HUES6 (cell line): ENCODE measurements around the gene SS18L1.

Experiments used
- H3K27ac ChIP-seq: 2 replicates; pipeline ENCODE4 v1.7.0; 2013; ENCODE audit warnings: low read depth, mild to moderate bottlenecking, low read length, inconsistent platforms
- H3K27me3 ChIP-seq: 2 replicates; pipeline ENCODE4 v1.6.1; 2013; ENCODE audit warnings: low read length; ENCODE audit not compliant: control insufficient read depth, insufficient read depth
- H3K36me3 ChIP-seq: 2 replicates; pipeline ENCODE4 v1.6.1; 2013; ENCODE audit warnings: low read length; ENCODE audit not compliant: control insufficient read depth, insufficient read depth
- H3K4me1 ChIP-seq: 2 replicates; pipeline ENCODE4 v1.6.1; 2013; ENCODE audit warnings: low read length; ENCODE audit not compliant: control insufficient read depth, insufficient read depth
- H3K4me3 ChIP-seq: 2 replicates; pipeline ENCODE4 v1.5.1; 2013; ENCODE audit warnings: low read depth, low read length
- H3K9ac ChIP-seq: one replicate; pipeline ENCODE4 v1.6.1; 2013; ENCODE audit warnings: mild to moderate bottlenecking, low read length
- H3K9me3 ChIP-seq: 2 replicates; pipeline ENCODE4 v1.6.1; 2013; ENCODE audit warnings: low read depth, low read length; ENCODE audit not compliant: control insufficient read depth, insufficient read depth

The SS18L1 gene

DNA sequence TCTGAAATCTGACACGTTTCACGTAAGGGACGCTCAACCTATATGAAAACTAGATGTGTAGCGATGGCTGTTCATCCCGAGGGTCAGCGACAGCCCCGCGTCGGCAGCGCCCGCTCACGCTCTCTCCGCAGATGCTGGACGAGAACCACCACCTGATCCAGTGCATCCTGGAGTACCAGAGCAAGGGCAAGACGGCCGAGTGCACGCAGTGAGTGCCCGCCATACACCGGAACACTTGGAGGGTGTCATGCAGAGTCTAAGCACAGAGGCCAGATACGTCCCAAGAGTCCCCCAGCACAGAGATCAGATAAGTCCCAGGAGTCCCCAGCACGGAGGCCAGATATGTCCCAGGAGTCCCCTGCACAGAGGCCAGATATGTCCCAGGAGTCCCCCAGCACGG is 15.0 kb downstream of the SS18L1 start:
- H3K9ac ChIP-seq, result no peak overlapping the region
- H3K36me3 ChIP-seq, result peaks cover 49% of the 10 kb centered on the region
- H3K4me1 ChIP-seq, result peaks cover 32% of the 10 kb centered on the region

GRCh38 chr20:62159052-62159451 is 15.5 kb downstream of the SS18L1 start:
- no peaks in the 10 kb centered on the region for H3K9me3 ChIP-seq
- no peaks in the 10 kb centered on the region for H3K27me3 ChIP-seq
- no peak overlapping the region for H3K4me3 ChIP-seq
- no peak overlapping the region for H3K27ac ChIP-seq
- no peak overlapping the region for H3K9ac ChIP-seq
- peaks cover 31% of the 10 kb centered on the region for H3K4me1 ChIP-seq
- peaks cover 51% of the 10 kb centered on the region for H3K36me3 ChIP-seq

More for the DNA sequence above, 15.0 kb downstream of the SS18L1 start:
- no peaks in the 10 kb centered on the region for H3K27me3 ChIP-seq
- H3K9me3 ChIP-seq, result no peaks in the 10 kb centered on the region
- no peak overlapping the region for H3K4me3 ChIP-seq
- no peak overlapping the region for H3K27ac ChIP-seq

- H3K9ac ChIP-seq, result no peak overlapping the region
- peaks cover 54% of the 10 kb centered on the region for H3K36me3 ChIP-seq
- no peaks in the 10 kb centered on the region for H3K9me3 ChIP-seq
- peaks cover 23% of the 10 kb centered on the region for H3K4me1 ChIP-seq
- H3K27me3 ChIP-seq, result no peaks in the 10 kb centered on the region
- no peak overlapping the region for H3K4me3 ChIP-seq
- H3K27ac ChIP-seq, result no peak overlapping the region
These were observed 16.3 kb downstream of the SS18L1 start for GRCh38 chr20:62159839-62160238.

DNA sequence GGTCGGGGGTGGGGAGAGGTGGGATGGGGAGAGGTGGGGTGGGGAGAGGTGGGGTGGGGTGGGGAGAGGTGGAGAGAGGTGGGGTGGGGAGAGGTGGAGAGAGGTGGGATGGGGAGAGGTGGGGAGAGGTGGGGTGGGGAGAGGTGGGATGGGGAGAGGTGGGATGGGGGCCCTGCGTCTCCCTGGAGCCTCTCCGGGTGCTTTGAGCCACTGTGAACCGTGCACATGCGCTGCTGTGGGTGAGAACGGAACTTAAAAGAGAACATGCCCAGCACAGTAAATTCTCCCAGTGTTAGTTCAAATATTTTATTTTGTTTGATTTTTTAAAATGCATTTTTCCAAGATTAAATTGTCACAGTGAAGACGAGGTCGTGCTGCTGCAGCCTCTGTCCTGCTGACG is 16.7 kb downstream of the SS18L1 start:
- H3K27ac ChIP-seq, result no peak overlapping the region
- H3K9me3 ChIP-seq, result no peaks in the 10 kb centered on the region
- H3K4me1 ChIP-seq, result peaks cover 19% of the 10 kb centered on the region
- no peak overlapping the region for H3K4me3 ChIP-seq
- no peak overlapping the region for H3K9ac ChIP-seq
- peaks cover 58% of the 10 kb centered on the region for H3K36me3 ChIP-seq
- no peaks in the 10 kb centered on the region for H3K27me3 ChIP-seq

GRCh38 chr20:62160876-62161275 is 17.3 kb downstream of the SS18L1 start:
- H3K9me3 ChIP-seq, result no peaks in the 10 kb centered on the region
- H3K36me3 ChIP-seq, result peaks cover 65% of the 10 kb centered on the region
- H3K9ac ChIP-seq, result no peak overlapping the region
- H3K27me3 ChIP-seq, result no peaks in the 10 kb centered on the region
- peaks cover 13% of the 10 kb centered on the region for H3K4me1 ChIP-seq
- H3K27ac ChIP-seq, result no peak overlapping the region
- no peak overlapping the region for H3K4me3 ChIP-seq

- Histone ChIP-seq H3K4me1 (peaks cover 8% of the 10 kb centered on the region), H3K9ac (no peak overlapping the region), H3K27ac (no peak overlapping the region), H3K36me3 (peaks cover 69% of the 10 kb centered on the region), H3K27me3 (no peaks in the 10 kb centered on the region), H3K9me3 (no peaks in the 10 kb centered on the region), H3K4me3 (no peak overlapping the region)
These were observed 17.8 kb downstream of the SS18L1 start for GRCh38 chr20:62161347-62161746.

- H3K27me3 ChIP-seq, result no peaks in the 10 kb centered on the region
- peaks cover 76% of the 10 kb centered on the region for H3K36me3 ChIP-seq
- no peak overlapping the region for H3K4me3 ChIP-seq
- H3K27ac ChIP-seq, result no peak overlapping the region
- H3K4me1 ChIP-seq, result no peaks in the 10 kb centered on the region
- H3K9me3 ChIP-seq, result no peaks in the 10 kb centered on the region
- no peak overlapping the region for H3K9ac ChIP-seq
These were observed 19.4 kb downstream of the SS18L1 start for GRCh38 chr20:62162765-62163484.

DNA sequence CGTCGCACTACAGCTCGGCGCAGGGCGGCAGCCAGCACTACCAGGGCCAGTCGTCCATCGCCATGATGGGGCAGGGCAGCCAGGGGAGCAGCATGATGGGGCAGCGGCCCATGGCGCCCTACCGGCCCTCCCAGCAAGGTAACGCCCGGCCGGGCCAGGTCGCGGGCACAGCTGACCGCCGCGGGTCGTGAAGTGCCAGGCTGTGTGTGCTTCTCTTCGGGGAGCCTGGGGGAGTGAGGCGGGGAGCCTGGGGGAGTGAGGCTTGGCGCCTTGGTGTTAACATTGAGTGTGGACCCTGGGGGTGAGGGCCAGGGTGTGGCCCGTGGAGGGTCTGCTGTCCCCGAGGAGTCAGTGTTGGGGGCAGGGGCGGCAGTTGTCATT is 19.9 kb downstream of the SS18L1 start:
- no peaks in the 10 kb centered on the region for H3K4me1 ChIP-seq
- peaks cover 81% of the 10 kb centered on the region for H3K36me3 ChIP-seq

DNA sequence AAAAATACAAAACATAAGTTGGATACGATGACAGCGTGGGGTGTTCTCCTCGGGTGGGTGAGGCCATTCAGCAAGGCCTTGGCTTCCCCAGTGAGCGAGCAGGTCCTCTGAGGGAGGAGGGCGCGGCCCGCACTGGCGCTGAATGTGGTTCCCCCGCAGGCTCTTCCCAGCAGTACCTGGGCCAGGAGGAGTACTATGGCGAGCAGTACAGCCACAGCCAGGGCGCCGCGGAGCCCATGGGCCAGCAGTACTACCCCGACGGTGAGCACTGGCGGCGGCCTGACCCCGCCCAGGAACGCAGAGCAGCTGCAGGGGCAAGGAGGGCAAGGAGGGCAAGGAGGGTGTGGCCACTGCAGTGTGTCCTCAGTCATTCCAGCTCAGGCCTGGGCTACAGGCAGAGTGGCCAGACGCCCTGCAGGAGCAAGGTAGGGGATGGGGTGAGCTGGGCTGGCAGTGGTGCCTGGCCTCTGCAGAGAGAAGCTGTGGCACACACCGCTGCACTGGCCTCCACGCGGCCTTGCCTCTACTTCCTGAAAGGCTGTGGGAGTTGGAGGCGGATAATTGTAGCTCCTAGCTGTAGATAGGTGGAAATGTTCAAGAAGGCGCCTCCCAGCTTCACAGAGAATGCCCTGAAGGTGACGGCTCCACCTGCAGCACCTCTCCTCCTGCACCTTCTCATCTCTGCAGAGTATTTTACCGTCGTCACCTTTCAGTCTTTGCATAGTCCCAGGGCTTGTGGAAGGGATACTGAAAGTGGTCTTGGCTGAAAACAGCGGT is 20.6 kb downstream of the SS18L1 start:
- no peaks in the 10 kb centered on the region for H3K9me3 ChIP-seq
- H3K4me3 ChIP-seq, result no peak overlapping the region
- peaks cover 85% of the 10 kb centered on the region for H3K36me3 ChIP-seq
- no peak overlapping the region for H3K27ac ChIP-seq
- H3K9ac ChIP-seq, result no peak overlapping the region
- H3K4me1 ChIP-seq, result no peaks in the 10 kb centered on the region
- H3K27me3 ChIP-seq, result no peaks in the 10 kb centered on the region

More for the DNA sequence above, 19.9 kb downstream of the SS18L1 start:
- no peaks in the 10 kb centered on the region for H3K9me3 ChIP-seq
- no peak overlapping the region for H3K9ac ChIP-seq
- H3K27ac ChIP-seq, result no peak overlapping the region
- no peaks in the 10 kb centered on the region for H3K27me3 ChIP-seq
- H3K4me3 ChIP-seq, result no peak overlapping the region

- Histone ChIP-seq H3K36me3 (peaks cover 86% of the 10 kb centered on the region), H3K27me3 (no peaks in the 10 kb centered on the region), H3K4me1 (no peaks in the 10 kb centered on the region), H3K27ac (no peak overlapping the region), H3K4me3 (no peak overlapping the region), H3K9ac (no peak overlapping the region), H3K9me3 (no peaks in the 10 kb centered on the region)
These were observed 21.6 kb downstream of the SS18L1 start for GRCh38 chr20:62164879-62165761.
